GM10266 (cell line): ENCODE results near the gene FGFR3.

Source experiments
- DNase-seq: peaks from one replicate; pipeline ENCODE4 v3.0.0; 2012; ENCODE audit errors: extremely low spot score
- TF ChIP-seq, protein P1 (sequence below): IDR thresholded peaks from 2 replicates; pipeline ENCODE4 v1.5.1; 2012; ENCODE audit warnings: mild to moderate bottlenecking, low read depth; ENCODE audit not compliant: control insufficient read depth, insufficient read depth; ENCODE audit errors: missing control alignments

The FGFR3 gene

DNA sequence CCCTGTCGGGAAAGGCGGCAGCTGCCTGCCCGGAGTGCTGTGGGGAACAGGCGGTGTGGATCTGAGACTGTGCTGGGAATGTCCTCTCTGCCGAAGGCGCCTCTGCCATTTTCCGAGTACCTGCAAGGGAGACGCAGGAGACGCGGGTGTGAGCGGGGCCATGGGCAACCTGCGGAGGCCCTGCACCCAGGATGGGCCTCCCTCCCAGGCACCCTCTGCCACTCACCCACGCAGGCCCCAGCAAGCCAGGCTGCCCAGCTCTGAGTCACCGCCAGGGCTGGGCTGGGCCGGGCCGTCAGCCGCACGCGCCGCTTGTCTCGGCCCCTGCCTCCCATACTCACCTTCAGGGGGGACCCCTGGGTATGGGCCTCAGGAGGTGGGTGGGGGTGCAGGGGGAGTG lies 3.5 kb upstream of the FGFR3 start:
- TF ChIP-seq, protein P1, sequence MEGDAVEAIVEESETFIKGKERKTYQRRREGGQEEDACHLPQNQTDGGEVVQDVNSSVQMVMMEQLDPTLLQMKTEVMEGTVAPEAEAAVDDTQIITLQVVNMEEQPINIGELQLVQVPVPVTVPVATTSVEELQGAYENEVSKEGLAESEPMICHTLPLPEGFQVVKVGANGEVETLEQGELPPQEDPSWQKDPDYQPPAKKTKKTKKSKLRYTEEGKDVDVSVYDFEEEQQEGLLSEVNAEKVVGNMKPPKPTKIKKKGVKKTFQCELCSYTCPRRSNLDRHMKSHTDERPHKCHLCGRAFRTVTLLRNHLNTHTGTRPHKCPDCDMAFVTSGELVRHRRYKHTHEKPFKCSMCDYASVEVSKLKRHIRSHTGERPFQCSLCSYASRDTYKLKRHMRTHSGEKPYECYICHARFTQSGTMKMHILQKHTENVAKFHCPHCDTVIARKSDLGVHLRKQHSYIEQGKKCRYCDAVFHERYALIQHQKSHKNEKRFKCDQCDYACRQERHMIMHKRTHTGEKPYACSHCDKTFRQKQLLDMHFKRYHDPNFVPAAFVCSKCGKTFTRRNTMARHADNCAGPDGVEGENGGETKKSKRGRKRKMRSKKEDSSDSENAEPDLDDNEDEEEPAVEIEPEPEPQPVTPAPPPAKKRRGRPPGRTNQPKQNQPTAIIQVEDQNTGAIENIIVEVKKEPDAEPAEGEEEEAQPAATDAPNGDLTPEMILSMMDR: no peak
- no peak for DNase-seq

DNA sequence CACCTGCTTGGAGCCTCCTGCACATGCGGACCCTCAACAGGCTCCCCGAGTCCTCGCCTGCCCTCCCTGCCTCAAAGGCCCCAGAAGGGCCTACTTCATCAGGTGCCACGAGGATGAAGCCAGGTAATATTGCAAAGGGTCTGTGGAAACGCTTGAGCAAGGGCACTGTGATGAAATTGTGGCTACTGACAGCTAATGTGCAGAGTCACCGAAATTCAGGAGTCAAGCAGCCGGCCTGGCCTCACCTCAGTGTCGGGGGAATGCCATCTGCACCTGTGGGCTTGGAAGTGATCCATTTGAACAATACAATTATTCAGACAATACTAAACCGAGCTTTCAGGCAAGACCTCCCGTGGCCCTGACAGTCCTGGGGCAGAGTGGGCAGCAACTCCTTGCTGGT lies 3.1 kb upstream of the FGFR3 start:
- TF ChIP-seq, protein P1: no peak
- DNase-seq: no peak

DNA sequence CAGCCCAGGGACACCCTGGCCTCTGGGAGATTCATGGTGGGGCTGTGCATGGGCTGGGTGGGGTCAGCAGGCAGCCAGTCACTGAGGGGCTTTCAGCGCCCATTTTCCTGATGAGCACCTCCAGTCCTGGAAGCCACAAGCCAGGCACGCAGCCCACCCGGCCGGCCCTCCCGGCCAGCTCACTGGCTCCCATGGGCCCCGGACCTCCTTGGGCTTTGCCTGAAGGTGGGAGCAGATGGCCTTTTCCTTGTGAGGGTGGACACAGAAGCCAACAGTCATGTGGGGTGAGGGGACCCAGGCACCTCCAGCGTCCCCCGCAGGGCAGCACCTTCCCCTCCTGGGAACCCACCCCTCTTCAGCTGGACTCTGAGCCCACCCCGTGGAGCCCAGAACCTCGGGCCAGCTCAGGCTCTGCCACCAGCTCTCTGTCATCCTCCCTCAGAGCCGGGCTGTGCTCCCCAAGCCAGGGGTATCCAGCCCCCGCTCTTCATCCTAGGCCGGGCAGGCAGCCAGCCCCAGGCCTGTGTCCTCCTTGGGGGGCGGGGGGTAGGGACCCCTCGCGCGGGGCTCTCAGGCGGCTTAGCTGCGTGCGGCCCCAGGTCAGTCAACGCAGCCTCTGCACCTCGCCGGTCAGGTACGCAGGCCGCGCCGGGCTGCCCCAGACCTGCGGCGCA lies 798 bp upstream of the FGFR3 start:
- TF ChIP-seq, protein P1: no peak
- no peak for DNase-seq

DNA sequence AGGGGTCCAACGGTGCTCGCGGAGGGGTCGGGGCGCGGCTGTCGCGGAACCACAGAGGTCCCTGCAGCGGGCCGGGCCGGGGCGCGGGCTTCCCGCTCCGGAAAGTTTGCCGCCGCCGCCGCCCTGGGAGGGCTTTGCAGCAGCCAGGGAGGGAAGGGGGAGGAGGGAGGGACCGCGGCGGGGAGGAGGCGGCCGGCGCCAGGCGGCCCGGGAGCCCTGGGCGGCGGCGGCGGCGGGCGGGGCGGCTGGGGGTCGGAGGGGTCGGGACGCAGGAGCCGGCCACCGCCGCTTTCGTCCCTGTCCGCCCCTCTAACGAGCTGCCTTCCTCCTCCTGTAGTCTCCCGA lies 375 bp downstream of the FGFR3 start:
- TF ChIP-seq, protein P1: no peak
- DNase-seq: peak; percentile 75

DNA sequence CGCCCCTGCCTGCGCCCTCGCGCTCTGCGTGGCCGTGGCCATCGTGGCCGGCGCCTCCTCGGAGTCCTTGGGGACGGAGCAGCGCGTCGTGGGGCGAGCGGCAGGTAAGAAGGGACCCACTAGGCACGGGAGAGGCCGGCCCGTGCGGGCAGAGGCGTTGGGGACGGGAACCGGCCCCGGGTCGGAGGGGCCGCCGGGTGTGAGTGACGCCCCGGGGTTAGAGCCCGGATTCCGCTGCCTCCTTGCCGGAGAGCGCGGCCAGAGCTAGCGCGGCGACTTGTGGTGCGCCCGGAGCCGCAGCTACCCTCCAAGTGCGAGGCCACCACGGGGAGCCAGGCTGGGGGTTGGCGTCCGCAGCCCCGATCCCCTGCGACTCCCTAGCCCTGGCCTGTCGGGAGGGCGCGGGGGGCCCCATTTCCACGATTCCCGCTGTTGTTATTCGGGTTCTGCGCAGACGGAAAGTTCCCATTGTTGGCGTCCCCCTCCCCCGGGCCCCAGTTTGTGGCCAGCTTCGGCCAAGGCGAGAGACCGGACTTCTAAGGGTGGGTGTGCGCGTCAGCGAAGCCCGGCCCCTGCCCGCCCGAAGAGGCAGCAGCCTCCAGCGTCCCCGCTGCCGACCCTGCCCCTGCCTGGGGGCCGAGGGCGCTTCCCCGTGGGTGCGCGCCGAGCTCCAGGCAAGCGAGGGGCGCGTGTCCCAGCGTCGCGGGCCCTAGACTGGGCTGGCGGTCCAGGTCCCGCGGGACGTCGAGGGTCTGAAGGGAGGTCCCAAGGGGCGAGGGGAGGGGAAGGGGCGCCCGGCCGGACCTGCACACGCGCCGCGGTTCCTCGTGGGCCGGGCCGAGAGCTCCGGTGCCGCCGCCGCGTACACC lies 1.1 kb downstream of the FGFR3 start:
- TF ChIP-seq, protein P1: no peak
- DNase-seq: no peak

DNA sequence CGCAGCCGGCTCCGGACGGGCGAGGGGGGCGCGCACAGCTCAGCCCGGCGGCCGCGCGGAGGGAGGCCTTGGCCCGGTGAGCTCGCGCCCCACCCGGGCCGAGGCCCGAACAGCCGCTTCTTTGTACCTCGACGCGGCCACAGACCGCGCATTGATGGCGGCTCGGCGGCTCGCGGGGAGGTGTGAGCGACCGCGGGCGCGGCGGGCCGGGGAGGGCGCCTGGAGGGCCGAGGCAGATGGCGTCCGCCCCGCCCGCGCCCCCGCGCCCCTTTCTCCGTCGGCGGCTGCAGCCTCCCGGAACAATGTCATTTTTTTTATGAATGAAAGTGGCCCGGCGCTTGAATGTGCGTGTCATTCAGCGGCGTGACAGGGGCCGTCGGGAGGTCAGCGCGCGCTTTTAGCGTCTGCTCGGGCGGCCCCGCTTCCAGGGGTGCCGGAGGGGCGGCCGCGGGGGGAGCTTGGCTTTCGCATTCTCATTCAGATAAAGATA lies 1.8 kb downstream of the FGFR3 start:
- TF ChIP-seq, protein P1: no peak
- no peak for DNase-seq
